AG04450 (cell line): ENCODE data around the gene BAZ2B. TPM values are rescaled to one million over a fixed set of nuclear protein-coding genes. Genes with fewer than 3 reads are reported as not detected.

ENCODE experiments used
- CTCF ChIA-PET: fragments of 300-600, 350-600 bp; formaldehyde crosslinking; extraction: SDS; loops from one replicate; lab custom pipeline; 2022; ENCODE audit warnings: antibody characterized with exemption, inconsistent platforms; lab: Charles Lee
- POLR2A ChIA-PET: fragments of 350-600 bp; formaldehyde crosslinking; extraction: SDS; loops from one replicate; lab custom pipeline; 2021; ENCODE audit warnings: antibody characterized with exemption, inconsistent platforms; lab: Yijun Ruan, JAX
- DNase-seq: peaks from one replicate; pipeline ENCODE4 v3.0.0-alpha.2; 2011; ENCODE audit warnings: low read depth, low spot score
- H3K27ac ChIP-seq: one replicate; pipeline ENCODE4 v1.5.1; 2012; ENCODE audit warnings: low read depth, low read length, control low read depth
- H3K27me3 ChIP-seq: one replicate; pipeline ENCODE4 v1.6.0; 2012; ENCODE audit warnings: low read length; ENCODE audit not compliant: control insufficient read depth, insufficient read depth
- H3K4me3 ChIP-seq: 2 replicates; pipeline ENCODE4 v1.5.1; 2011; ENCODE audit warnings: mild to moderate bottlenecking, low read depth, low read length, control low read depth
- H3K9me3 ChIP-seq: 2 replicates; pipeline ENCODE4 v1.5.1; 2012; ENCODE audit warnings: low read length; ENCODE audit not compliant: control insufficient read depth, insufficient read depth
- polyA plus RNA-seq: library from polyadenylated mRNA; depleted of rRNA; stranded (reverse); fragments of >200 nt; gene quantifications from 2 replicates; pipeline ENCODE4 v1.2.3, GENCODE V29; 2011; rRNA removed
- small RNA-seq: library from RNA; depleted of rRNA; stranded (forward); fragments of <200 nt; gene quantifications from one replicate; pipeline ENCODE3, GENCODE V24; 2012; ENCODE audit warnings: low read depth; ENCODE audit not compliant: insufficient read length
- TF ChIP-seq, protein P1 (sequence below): IDR thresholded peaks from 2 replicates; pipeline ENCODE4 v1.5.1; 2011; ENCODE audit warnings: low read depth, low read length, control low read depth, inconsistent platforms

BAZ2B gene
- polyA plus RNA-seq, 1 experiment: 44.7 TPM

DNA sequence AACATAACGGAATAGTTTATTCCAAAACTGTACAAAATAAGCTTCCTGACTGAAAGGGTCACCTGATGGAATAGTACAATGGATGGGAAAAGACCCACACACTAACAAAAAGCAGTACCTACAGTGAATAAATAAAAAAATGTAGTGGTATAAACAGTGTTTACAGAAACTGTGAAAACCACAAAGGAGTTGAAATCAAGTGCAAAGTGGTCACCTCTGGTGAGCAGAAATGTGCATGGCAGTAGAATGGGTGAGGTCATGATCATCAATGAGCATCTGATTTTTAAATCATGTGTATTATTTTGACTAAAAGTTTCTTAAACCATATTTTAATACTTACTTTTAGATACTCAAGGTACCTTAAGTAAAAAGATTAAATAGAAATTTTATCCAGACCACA is 341.2 kb downstream of the BAZ2B start:
- Histone ChIP-seq H3K27ac (no peak overlapping the region), H3K27me3 (no peaks in the 10 kb centered on the region), H3K4me3 (no peak overlapping the region), H3K9me3 (no peaks in the 10 kb centered on the region)
- ChIA-PET CTCF (no interaction called here), POLR2A (no interaction called here)
- TF ChIP-seq, protein P1, sequence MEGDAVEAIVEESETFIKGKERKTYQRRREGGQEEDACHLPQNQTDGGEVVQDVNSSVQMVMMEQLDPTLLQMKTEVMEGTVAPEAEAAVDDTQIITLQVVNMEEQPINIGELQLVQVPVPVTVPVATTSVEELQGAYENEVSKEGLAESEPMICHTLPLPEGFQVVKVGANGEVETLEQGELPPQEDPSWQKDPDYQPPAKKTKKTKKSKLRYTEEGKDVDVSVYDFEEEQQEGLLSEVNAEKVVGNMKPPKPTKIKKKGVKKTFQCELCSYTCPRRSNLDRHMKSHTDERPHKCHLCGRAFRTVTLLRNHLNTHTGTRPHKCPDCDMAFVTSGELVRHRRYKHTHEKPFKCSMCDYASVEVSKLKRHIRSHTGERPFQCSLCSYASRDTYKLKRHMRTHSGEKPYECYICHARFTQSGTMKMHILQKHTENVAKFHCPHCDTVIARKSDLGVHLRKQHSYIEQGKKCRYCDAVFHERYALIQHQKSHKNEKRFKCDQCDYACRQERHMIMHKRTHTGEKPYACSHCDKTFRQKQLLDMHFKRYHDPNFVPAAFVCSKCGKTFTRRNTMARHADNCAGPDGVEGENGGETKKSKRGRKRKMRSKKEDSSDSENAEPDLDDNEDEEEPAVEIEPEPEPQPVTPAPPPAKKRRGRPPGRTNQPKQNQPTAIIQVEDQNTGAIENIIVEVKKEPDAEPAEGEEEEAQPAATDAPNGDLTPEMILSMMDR: no peak
- no peak for DNase-seq

DNA sequence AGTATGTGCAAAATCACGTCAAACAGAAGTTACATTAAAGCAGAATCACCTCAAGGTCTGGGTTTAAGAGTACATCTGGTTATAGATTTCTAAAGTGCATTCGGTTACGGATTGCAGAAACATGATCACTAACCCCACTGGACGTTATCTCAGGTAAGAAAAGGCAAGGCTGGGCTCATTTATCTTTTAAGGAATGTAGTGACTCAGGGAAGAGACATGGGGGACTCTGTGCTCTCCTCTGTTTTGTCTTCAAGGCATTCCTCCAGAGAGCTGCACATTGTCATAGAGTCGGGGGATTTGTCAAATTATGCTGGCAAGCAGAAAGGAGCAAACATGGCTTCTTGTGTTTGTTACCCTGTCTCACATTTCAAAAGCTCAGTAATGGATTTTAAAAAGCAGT is 344.2 kb downstream of the BAZ2B start:
- Histone ChIP-seq H3K27ac (no peak overlapping the region), H3K9me3 (no peaks in the 10 kb centered on the region), H3K27me3 (no peaks in the 10 kb centered on the region), H3K4me3 (no peak overlapping the region)
- TF ChIP-seq, protein P1: no peak
- DNase-seq: no peak
- ChIA-PET CTCF (no interaction called here), POLR2A (no interaction called here)

GRCh38 chr2:159270744-159271379 is 345.5 kb downstream of the BAZ2B start:
- Histone ChIP-seq H3K4me3 (no peak overlapping the region), H3K27me3 (no peaks in the 10 kb centered on the region), H3K27ac (no peak overlapping the region), H3K9me3 (no peaks in the 10 kb centered on the region)
- TF ChIP-seq, protein P1: no peak
- ChIA-PET POLR2A (no interaction called here), CTCF (no interaction called here)
- DNase-seq: no peak

Small RNA genes within 50 kb of the gene (small RNA-seq; reads per million reads assigned to genes)
- gene RF00019: not detected

Other genes with a start within 250 kb of the BAZ2B start
- gene MARCHF7, start 96.0 kb upstream of the BAZ2B start, polyA plus RNA-seq: 68.6 and 76.1 TPM in 2 replicates
- gene CD302, start 181.7 kb upstream of the BAZ2B start, polyA plus RNA-seq: 12.3 and 17.6 TPM in 2 replicates